ENCODE results near the gene CPVL.

The CPVL gene

GRCh38 chr7:29090151-29090805 is 56.1 kb downstream of the CPVL start:
- peak; percentile 17 for DNase-seq

GRCh38 chr7:29087840-29088170 is 58.5 kb downstream of the CPVL start:
- no peak for DNase-seq

GRCh38 chr7:29086545-29086944 is 59.8 kb downstream of the CPVL start:
- no peak for DNase-seq

GRCh38 chr7:29084832-29085231 is 61.5 kb downstream of the CPVL start:
- DNase-seq, result no peak

DNA sequence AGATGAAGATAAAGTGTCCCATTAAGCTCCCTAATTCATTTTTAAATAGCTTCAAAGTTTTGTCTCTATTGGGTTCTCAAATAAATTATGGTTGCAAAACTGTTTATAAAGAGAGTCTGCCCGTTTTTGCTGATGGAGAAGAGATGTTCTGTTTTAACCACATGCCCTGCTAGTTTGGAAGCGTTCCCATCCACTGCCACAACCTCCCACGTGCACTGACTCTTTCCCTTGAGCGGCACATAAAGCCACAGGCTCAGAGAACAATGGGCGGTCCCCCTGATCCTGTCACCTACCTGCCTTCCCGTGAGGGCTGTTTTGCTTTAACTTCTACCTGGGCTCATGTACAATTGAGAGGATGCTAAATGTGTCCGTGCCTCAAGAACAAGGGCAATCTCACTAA is 65.5 kb downstream of the CPVL start:
- DNase-seq, result no peak

DNA sequence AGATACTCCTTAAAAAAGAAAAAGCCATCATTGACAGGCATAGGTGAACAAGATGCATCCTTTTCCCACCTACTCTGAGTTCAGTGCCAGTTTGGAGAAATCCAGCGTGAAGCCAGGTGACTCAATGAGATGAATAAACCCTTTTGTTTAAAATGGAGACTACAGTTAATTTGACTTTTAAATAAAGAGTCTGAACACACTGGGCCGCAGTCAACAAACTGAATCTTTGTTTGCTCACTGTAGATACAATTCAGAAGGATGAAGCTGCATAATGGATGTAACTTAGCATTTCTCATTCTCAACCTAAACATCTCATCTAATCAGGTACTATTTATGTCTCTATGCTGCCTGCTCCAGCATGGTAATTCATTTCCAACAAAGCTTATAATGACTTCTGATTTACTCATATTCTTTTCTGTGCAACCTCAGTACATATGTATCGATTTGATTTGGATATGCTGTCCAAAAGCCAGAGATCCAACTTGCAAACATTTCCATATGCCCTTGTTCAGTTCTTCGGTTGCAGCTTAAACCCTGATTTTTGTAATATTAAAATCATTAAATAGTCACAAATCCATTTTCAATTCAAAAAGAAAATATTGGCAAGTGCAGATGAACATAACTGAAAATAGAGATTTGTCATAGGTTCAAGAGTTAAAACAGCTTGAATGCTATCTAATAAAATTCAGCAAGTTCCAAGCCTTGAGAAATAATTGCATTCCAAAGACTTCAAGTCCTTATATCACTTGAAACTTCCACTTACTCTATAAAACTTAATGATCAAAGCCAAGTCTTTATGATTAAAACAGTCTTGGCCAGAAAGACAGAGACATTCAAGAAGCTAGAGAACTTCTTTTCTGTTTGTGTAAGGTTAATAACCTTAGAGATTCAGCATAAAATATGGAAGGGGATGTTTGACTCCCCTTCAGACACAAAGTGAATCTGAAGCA is 67.8 kb downstream of the CPVL start:
- no peak for DNase-seq

DNA sequence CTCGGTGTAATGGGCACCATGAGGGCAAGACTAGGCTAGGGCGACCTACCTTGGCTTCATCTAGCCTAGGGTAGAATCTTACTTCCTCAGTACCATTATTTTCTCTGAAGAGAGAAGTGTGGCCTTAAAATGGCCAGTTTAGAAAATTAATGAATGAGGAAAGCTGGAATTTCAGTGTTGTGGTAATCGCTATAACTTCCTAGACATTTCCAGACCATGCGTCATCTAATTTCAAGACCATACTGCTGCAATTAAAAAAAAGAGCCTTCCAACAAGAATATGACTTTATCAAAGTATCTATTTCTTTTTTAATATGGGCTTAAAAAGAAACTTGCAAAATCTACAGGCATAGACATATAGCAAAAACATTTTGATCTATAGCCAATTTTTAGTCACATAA is 68.5 kb downstream of the CPVL start:
- no peak for DNase-seq

DNA sequence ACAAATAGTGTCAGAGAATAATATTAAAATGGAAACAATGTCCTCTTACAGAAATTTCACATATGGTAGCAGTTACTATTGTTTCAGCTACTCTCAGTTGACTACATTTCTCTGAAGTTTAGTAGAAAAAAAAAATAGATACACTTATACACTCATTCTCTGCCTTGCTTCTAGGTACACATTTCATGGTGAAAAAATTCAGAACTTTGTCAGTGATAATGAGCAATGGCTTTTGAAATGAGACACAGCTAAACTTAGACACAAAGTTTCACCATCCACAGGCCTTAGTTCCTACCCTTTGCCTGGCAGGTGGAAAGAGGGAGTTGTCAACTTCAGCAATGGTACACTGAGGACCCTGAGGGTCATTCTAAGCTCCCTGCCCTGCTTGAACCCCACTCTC is 69.2 kb downstream of the CPVL start:
- DNase-seq, result no peak

DNA sequence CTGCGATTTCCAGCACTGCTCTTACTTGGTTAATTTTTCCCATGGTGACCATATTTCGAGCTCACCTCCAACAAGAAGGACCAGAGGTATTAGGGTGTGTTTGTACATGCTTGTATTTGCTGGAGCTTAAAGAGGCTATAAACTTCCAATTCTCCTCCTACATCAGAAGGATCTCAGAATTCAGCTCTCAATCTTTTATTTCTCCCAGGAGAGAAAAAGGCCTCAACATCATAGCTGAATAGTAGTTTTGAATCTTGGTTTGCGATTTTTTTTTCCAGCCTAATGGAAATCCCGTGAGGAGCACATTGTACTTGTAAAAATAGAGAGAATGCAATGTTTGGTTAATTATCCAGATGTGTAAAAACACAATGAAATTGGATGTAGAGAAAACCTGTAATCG is 69.7 kb downstream of the CPVL start:
- no peak for DNase-seq

DNA sequence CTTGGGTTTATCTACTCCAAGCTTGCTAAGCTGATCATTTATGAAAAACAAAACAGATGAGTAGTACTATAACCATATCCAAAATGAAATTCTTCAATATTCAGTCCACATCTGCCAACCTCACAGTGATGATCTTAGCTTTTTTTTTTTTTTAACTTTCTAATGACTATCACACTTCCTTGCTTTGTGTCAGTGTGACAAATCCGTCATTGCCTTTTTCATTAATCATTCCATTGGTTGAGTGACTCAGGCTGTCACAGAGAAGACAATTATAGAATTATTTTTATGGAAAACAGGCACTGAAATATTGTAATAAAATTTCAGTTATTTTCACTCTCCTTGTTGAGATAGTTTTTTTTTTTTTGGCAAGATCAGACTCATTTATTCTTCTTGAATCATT is 70.7 kb downstream of the CPVL start:
- DNase-seq, result no peak

DNA sequence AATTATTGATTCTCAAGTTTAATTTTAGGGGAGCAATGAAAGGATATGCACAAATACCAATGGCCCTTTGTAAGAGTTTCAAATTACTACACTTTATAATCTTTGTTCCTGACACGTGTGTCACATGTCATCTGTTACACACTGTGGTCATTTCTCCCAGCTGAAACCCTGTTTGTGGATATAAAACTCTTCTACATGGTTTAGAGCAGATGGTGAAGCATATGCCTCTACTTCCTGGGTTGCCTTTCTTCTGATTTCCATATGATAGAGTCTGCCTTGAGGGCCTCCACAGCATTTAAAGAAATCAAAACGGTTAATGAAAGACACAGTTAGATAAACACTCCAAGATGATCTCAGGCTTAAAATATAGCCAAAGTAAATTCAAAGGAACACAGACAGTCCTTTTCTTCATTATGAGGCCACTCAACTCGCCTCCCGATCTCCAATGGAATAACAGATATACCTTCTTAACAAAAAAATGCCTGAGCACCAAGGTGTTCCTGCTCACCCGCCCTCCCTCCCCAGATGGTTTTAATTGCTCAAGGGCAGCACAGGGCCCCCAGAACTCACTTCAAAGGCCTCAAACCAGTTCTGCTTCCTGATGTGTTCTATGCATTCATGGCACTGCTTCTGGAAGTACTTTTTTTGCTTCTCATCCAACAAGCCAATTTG is 75.0 kb downstream of the CPVL start:
- DNase-seq, result no peak

- no peak for DNase-seq
Measured at GRCh38 chr7:29066641-29067040, 79.7 kb downstream of the CPVL start.

DNA sequence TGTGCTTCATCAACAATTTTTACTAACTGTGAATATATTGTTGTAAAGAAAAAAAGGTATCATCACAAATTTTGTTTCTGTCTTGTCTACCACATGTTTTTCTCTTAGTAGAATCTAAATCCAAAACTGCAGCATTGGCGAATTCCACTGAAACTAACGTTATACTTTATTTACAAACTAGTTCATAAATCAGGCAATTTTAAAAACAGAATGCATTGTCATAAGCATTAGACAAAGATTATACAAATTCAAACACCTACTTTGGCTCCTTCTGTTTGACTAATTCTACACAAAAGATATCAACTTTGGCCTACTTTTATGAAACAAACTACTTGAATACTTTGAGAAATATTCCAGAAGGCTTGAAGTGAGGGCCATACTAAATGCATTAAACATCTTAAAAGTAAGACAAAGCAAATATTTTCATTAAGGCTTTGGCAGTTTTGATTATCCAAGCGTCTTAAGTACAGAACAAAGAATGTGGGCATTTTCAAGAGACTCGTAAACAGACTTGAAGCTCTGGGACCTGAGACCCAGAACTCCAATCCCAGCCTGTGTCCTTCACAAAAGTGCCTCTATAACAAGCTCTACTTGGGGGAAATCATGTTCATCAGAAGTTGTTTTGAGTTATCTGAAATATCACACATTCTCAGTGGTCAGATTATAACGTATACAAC is 81.0 kb downstream of the CPVL start:
- no peak for DNase-seq

DNA sequence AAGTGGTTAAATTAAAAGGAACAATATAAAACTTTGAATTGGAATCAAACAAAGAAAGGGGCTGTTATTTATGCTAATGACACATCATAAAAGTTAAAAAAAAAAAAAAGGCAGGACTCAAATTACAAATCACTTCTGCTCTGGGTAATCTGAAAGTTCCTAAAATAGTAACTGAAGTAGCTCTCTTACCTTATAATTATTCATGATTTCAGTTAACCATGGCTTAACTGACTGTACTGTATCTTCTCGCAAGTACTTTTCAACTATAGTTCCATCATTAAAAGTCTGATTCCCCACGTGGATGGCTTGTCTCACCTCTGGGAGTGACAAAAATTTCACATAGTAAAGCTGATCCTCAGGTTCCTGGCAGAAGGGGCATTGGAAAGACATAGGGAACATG is 82.5 kb downstream of the CPVL start:
- DNase-seq, result no peak

- no peak for DNase-seq
Measured at GRCh38 chr7:29063236-29063635, 83.1 kb downstream of the CPVL start.

DNA sequence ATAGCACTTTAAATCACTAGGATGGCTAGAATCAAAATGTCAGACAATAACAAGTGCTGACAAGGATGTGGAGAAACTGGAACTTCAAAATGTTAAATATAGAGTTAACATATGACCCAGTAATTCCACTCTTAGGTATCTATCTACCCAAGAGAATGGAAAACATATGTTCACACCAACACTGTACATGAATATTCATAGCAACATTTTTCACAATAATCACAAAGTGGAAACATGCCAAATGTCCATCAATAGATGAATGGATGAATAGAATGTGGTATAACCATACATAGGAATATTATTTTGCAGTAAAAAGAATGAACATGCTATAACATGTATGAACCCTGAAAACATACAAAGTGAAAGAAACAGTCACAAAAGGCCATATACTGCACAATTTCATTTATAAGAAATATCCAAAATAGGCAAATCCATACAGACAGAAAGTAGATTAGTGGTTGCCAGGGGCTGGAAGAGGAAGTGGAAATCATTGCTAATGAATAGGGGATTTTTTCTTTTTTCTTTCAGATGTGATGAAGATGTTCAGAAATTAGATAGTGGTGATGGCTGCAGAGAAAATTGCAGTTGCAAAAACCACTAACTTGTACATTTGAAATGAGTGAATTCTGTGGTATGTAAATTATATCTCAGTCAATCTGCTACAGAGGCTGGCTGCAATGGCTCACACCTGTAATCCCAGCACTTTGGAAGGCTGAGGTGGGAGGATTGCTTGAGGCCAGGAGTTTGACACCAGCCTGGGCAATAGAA is 93.0 kb downstream of the CPVL start:
- DNase-seq, result no peak

DNA sequence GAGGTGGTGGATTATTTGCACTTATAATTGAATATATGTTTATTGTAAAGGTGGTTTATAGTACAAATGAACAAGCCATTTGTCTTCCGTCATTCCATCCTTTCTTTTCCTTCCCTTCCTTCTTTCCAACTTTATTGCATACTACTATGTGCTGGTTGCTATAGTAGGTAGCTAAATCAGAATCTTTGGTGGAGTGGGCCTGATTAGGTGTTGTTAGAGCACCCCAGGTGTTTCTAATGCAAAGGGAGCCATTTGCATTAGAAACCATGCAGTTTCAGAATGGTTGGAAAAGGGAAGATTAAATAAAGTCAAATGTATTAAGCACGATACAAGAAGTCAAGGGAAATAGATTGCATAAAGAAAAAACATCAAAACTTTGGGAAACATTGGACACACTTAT is 99.4 kb downstream of the CPVL start:
- DNase-seq, result no peak

- no peak for DNase-seq
Measured at GRCh38 chr7:29045258-29046086, 100.9 kb downstream of the CPVL start.

- no peak for DNase-seq
Measured at GRCh38 chr7:29044554-29044953, 101.8 kb downstream of the CPVL start.

DNA sequence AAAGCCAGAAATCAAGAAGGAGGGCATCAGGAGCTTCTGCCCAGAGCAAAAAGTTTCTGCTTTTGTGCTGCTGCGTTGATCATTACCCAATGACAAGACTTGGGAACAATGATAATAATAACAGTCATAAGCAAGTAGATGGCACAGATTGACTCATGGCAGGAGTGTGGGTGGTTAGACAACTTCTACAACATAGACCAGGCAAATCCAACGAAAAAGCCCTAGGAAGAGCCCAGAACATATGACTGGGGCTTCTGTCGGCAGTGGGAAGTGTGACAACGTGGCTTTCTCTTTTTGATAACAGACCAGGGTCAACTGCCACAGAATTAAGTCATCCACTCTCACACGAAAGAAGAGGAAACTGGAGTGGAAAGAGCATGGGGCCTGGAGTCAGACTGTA is 102.8 kb downstream of the CPVL start:
- DNase-seq, result no peak

- DNase-seq, result no peak
Measured at GRCh38 chr7:29042824-29043231, 103.5 kb downstream of the CPVL start.

DNA sequence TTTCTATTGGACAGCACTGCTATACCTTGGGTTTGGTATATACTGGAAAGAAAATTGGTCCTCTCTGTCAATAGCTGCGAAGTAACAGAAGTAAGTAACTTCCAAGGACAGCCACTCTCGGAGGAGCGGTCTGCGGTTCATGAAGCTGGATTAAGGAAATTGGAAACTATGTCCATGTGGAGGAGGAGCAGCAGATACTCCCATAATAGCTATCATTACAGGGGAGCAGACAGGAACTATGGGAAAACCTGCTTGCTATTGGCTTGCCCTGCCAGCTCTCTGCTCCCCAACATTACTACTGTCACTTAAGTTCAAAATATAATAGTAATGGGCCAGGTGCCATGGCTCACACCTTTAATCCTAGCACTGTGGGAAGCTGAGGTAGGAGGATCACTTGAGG is 104.3 kb downstream of the CPVL start:
- no peak for DNase-seq
